Esophagus muscularis mucosa (tissue), 4 donors: Measurements from ENCODE around the gene GREM1. TPM values are rescaled to one million over a fixed set of nuclear protein-coding genes. Genes with fewer than 3 reads are reported as not detected.

ENCODE experiments used
- DNase-seq: peaks from one replicate; pipeline ENCODE4 v3.0.0-alpha.2; 2017; ENCODE audit errors: extremely low spot score
- H3K27ac ChIP-seq, 4 donors: fragments of 200-600 bp; sonication (generic); replicated peaks in 1 of 4; 1 replicate in 3 of 4; 2 replicates in 1 of 4; pipeline ENCODE4 v1.5.1; 2016 to 2019; ENCODE audit warnings: mild to moderate bottlenecking in 1 of 4
- H3K27me3 ChIP-seq, 4 donors: fragments of 200-600 bp; sonication (generic); one replicate each; pipeline versions ENCODE4 v1.5.1 to v1.6.0; 2016 to 2019
- H3K36me3 ChIP-seq, 4 donors: fragments of 200-600 bp; sonication (generic); one replicate each; pipeline ENCODE4 v1.5.1; 2016 to 2019
- H3K4me1 ChIP-seq, 4 donors: fragments of 200-600 bp; sonication (generic); one replicate each; pipeline ENCODE4 v1.5.1; 2016 to 2019
- H3K4me3 ChIP-seq, 4 donors: fragments of 200-600 bp; sonication (generic); 1 replicate in 2 of 4; 2 replicates in 2 of 4; pipeline ENCODE4 v1.5.1; 2016 to 2019; ENCODE audit warnings: mild to moderate bottlenecking in 4 of 4, moderate library complexity in 1 of 4
- H3K9me3 ChIP-seq, 4 donors: fragments of 200-600 bp; sonication (generic); 1 replicate in 3 of 4; 2 replicates in 1 of 4; pipeline ENCODE4 v1.5.1; 2016 to 2019
- EP300 ChIP-seq: sonication (generic); formaldehyde crosslinking; IDR thresholded peaks from one replicate; pipeline ENCODE4 v1.6.1; 2017; ENCODE audit warnings: antibody characterized with exemption
- POLR2A ChIP-seq: fragments of 450-650 bp; IDR thresholded peaks from one replicate; pipeline ENCODE4 v1.6.1; 2017; ENCODE audit warnings: antibody characterized with exemption, moderate library complexity, mild to moderate bottlenecking, low read depth
- POLR2AphosphoS5 ChIP-seq, 2 donors: sonication (generic); formaldehyde crosslinking; IDR thresholded peaks; one replicate each; pipeline ENCODE4 v1.6.1; 2017; ENCODE audit warnings: antibody characterized with exemption in 2 of 2
- WGBS: methylation state at CpG from one replicate; pipeline ENCODE4 v1.1.5; 2018; 5-methylcytosine and 5-hydroxymethylcytosine counted together
- intact Hi-C: fragments of 100-400 bp; cut with DNase I; formaldehyde crosslinking; loops from one replicate; pipeline ENCODE4 v1.15.1; 2023
- total RNA-seq, 4 donors: library from RNA; depleted of rRNA; stranded (reverse); fragments of >200 nt; gene quantifications; one replicate each; pipeline versions ENCODE4 v1.1.0 to v1.2.1, GENCODE V29; 2016
- TF ChIP-seq, protein P1 (sequence below), 3 experiments: fragments of 200-600 bp in 2 of 3; fragments of 450-650 bp in 1 of 3; sonication (generic) in 2 of 3; IDR thresholded peaks; one replicate each; pipeline ENCODE4 v1.5.1; 2017 to 2019; ENCODE audit warnings: antibody characterized with exemption in 3 of 3, mild to moderate bottlenecking in 2 of 3, moderate library complexity in 1 of 3

The GREM1 gene
- total RNA-seq, 4 donors from 2014 or later: 8.6 to 46.1 (median 37.0) TPM

DNA sequence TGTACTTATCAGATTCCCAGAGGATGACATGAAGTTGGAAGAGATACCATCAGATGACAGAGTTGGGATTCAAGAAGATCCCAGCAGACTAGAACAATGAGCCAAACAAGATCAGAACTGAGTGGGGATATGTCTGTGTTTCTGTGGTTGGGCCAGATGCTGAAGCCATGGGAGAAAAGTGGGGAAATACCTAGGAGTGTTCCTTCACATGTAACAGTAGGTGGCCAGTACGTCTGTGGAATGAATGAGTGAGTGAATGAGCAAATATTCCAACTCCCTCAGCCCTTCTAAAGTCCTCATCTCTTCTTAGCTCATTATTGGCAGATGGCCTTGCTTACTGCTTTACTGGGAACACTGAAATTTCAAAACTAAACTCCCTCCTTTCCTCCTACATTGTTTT lies 32.2 kb upstream of the GREM1 start:
- WGBS: 79% methylated on average over 1 of the region's 1 CpG

DNA sequence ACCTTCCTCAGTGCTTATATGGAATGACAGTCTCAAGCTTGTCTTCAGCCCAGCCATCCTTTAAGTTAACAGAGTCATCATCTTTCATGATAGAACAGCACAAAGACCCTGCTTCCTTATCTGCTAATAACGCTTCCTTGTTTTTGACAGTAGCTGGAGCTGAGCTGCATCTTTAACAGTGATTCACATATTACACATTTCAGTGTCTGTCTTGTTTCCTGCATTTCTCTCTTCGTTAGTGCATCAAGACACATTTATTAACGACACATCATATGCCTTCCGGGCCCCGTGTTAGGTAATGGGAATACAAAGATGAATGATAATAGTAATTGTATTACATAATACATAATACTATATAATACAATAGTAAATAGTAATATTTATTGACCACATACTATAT lies 30.2 kb upstream of the GREM1 start:
- intact Hi-C loops: no loop called here
- WGBS: 78% methylated on average over 5 of the region's 5 CpGs

More for the DNA sequence above, 32.2 kb upstream of the GREM1 start:
- peaks cover 0 to 16% (median 7%) of the 10 kb centered on the region in 4 donors for H3K4me1 ChIP-seq
- no peaks in the 10 kb centered on the region for H3K9me3 ChIP-seq
- H3K27ac ChIP-seq: no peak overlapping the region
- TF ChIP-seq POLR2A (no peak), POLR2AphosphoS5 (IDR thresholded peaks at IDR 0.05) (no peak), EP300 (no peak)
- TF ChIP-seq, protein P1, sequence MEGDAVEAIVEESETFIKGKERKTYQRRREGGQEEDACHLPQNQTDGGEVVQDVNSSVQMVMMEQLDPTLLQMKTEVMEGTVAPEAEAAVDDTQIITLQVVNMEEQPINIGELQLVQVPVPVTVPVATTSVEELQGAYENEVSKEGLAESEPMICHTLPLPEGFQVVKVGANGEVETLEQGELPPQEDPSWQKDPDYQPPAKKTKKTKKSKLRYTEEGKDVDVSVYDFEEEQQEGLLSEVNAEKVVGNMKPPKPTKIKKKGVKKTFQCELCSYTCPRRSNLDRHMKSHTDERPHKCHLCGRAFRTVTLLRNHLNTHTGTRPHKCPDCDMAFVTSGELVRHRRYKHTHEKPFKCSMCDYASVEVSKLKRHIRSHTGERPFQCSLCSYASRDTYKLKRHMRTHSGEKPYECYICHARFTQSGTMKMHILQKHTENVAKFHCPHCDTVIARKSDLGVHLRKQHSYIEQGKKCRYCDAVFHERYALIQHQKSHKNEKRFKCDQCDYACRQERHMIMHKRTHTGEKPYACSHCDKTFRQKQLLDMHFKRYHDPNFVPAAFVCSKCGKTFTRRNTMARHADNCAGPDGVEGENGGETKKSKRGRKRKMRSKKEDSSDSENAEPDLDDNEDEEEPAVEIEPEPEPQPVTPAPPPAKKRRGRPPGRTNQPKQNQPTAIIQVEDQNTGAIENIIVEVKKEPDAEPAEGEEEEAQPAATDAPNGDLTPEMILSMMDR (IDR thresholded peaks at IDR 0.05): no peak
- intact Hi-C loops: no loop called here
- no peak for DNase-seq
- H3K4me3 ChIP-seq: no peak overlapping the region
- no peaks in the 10 kb centered on the region for H3K36me3 ChIP-seq
- no peaks in the 10 kb centered on the region for H3K27me3 ChIP-seq

DNA sequence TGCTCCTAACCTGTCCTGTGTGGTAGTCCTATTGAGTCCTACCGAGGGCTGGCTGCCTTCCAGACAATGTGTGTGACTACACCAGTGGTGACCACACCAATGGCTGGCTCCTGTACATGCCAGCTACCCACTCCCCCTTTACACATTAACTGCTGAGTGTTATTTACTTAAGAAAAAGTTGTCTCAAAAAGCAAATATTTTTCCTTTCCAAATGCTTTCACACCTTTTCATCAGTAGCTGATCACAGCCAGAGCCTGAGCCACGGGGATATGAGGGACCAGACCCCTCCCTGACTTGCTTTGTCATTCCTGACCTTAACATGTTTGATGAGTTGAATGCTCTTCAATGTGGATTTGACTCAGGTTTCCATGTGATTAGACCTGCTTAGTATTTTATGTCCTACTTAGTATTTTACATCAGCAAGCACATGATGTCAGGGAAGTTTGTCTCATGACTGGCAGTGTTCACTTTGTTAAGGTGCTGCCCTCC lies 29.6 kb upstream of the GREM1 start:
- H3K4me1 ChIP-seq: peaks cover 0 to under 1% (median 0%) of the 10 kb centered on the region in 4 donors
- DNase-seq: peak; percentile 55
- TF ChIP-seq EP300 (no peak), POLR2A (no peak), POLR2AphosphoS5 (IDR thresholded peaks at IDR 0.05) (no peak)
- TF ChIP-seq, protein P1 (IDR thresholded peaks at IDR 0.05): no peak
- no peak overlapping the region for H3K27ac ChIP-seq
- WGBS: 84% methylated on average over 2 of the region's 2 CpGs
- no peak overlapping the region for H3K4me3 ChIP-seq
- H3K9me3 ChIP-seq: no peaks in the 10 kb centered on the region
- no peaks in the 10 kb centered on the region for H3K36me3 ChIP-seq
- intact Hi-C loops: no loop called here
- no peaks in the 10 kb centered on the region for H3K27me3 ChIP-seq

More for the DNA sequence above, 30.2 kb upstream of the GREM1 start:
- Histone ChIP-seq H3K9me3 (no peaks in the 10 kb centered on the region), H3K27ac (no peak overlapping the region), H3K27me3 (no peaks in the 10 kb centered on the region), H3K4me1 (peaks cover 0 to 7% (median 3%) of the 10 kb centered on the region in 4 donors), H3K4me3 (no peak overlapping the region), H3K36me3 (no peaks in the 10 kb centered on the region)
- no peak for DNase-seq
- TF ChIP-seq POLR2A (no peak), EP300 (no peak), POLR2AphosphoS5 (IDR thresholded peaks at IDR 0.05) (no peak)
- TF ChIP-seq, protein P1 (IDR thresholded peaks at IDR 0.05): no peak

DNA sequence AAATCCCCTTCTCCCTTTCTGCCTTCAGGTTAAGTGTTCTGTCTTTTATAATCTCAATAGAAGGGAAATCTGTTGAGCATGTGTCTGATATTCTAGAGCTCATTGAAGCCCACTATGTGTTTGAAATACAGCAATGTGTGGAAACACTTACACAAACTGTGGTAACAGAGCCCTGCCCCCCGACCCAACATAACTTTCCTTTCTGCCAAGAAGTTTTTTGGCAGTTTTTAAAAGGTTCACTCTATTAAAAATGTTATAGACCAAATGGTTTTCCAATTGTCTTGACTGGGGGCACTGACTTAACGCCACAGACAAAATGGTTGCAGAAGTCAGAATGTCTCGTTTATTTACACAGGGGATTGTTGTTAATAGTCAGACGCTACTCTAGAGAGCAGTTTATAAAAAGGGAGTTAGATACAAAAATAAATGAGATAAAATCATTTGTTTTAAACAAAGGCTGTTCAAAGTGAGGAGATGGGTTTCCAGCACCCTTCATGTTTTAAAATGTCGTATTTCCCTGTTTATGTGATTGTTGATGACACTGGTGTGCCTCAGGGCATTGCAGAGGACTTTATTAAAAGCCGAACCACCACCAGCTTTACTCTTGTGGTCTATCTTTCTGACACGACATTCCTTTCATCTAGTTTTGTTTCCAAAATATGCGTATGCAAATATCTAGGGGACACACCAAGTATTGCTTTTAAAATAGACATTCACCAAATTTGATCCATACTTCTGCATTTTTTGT lies 26.7 kb upstream of the GREM1 start:
- Histone ChIP-seq H3K4me1 (no peaks in the 10 kb centered on the region), H3K4me3 (no peak overlapping the region), H3K9me3 (no peaks in the 10 kb centered on the region), H3K36me3 (no peaks in the 10 kb centered on the region), H3K27ac (no peak overlapping the region), H3K27me3 (no peaks in the 10 kb centered on the region)
- no peak for DNase-seq
- TF ChIP-seq EP300: no peak
- TF ChIP-seq POLR2AphosphoS5 (IDR thresholded peaks at IDR 0.05): no peak
- TF ChIP-seq, protein P1 (IDR thresholded peaks at IDR 0.05): no peak
- no peak for TF ChIP-seq POLR2A
- WGBS: 74% methylated on average over 8 of the region's 8 CpGs
- intact Hi-C loops: no loop called here
